H1 (cell line): Measurements from ENCODE around the gene DENND2A. TPM values are rescaled to one million over a fixed set of nuclear protein-coding genes. Genes with fewer than 3 reads are reported as not detected.

ENCODE experiments used
- CTCF ChIA-PET: fragments of 300-600 bp; sonication (Branson Sonifier 250); formaldehyde crosslinking; loops from one replicate; lab custom pipeline; 2021; ENCODE audit not compliant: partially characterized antibody; lab: Charles Lee
- POLR2A ChIA-PET: fragments of 300-600 bp; sonication (Branson Sonifier 250); formaldehyde crosslinking; loops from one replicate; lab custom pipeline; 2021; ENCODE audit warnings: inconsistent platforms; ENCODE audit not compliant: partially characterized antibody; lab: Charles Lee
- DNase-seq, 2 experiments: peaks; one replicate each; pipeline versions ENCODE4 v3.0.0 to v3.0.0-alpha.2; 2010 to 2022; ENCODE audit warnings: low spot score in 2 of 2, low read depth in 1 of 2, mixed read lengths in 1 of 2
- FAIRE-seq: peaks from 2 replicates; lab custom pipeline; 2011; peaks lifted over from hg19 to GRCh38; lab: Jason Lieb, UNC
- H2AFZ ChIP-seq: 2 replicates; pipeline ENCODE4 v1.8.1; 2012; ENCODE audit warnings: low read length, inconsistent platforms
- H2AK5ac ChIP-seq: 2 replicates; pipeline ENCODE4 v1.6.1; 2013; ENCODE audit warnings: low read depth, low read length
- H2BK120ac ChIP-seq: replicated peaks from 2 replicates; pipeline ENCODE3; 2013; ENCODE audit warnings: low read depth, low read length, inconsistent platforms
- H2BK12ac ChIP-seq: 2 replicates; pipeline ENCODE4 v1.6.1; 2013; ENCODE audit warnings: low read depth, low read length
- H2BK15ac ChIP-seq: 2 replicates; pipeline ENCODE4 v1.6.1; 2013; ENCODE audit warnings: low read length
- H2BK20ac ChIP-seq: 2 replicates; pipeline ENCODE4 v1.6.1; 2013; ENCODE audit warnings: low read length
- H2BK5ac ChIP-seq: 2 replicates; pipeline ENCODE4 v1.6.1; 2013; ENCODE audit warnings: low read depth, low read length
- H3K14ac ChIP-seq: 2 replicates; pipeline ENCODE4 v1.6.1; 2013; ENCODE audit warnings: inconsistent platforms; ENCODE audit not compliant: insufficient read length
- H3K18ac ChIP-seq: 2 replicates; pipeline ENCODE4 v1.6.1; 2013; ENCODE audit warnings: low read length; ENCODE audit errors: extremely low read depth
- H3K23ac ChIP-seq: 2 replicates; pipeline ENCODE4 v1.6.1; 2013; ENCODE audit warnings: inconsistent platforms; ENCODE audit not compliant: insufficient read length
- H3K23me2 ChIP-seq: 2 replicates; pipeline ENCODE4 v1.6.1; 2013; ENCODE audit warnings: low read depth, low read length
- H3K27ac ChIP-seq: 2 replicates; pipeline ENCODE4 v1.6.1; 2011; ENCODE audit warnings: low read depth, low read length, inconsistent platforms
- H3K27me3 ChIP-seq, 4 experiments: replicated peaks in 1 of 4; 1 replicate in 1 of 4; 2 replicates in 3 of 4; pipeline versions ENCODE4 v1.6.1 to v1.8.1; 2011 to 2013; ENCODE audit warnings: low read length in 3 of 4, mild to moderate bottlenecking in 3 of 4, inconsistent platforms in 2 of 4, mixed read lengths in 2 of 4, moderate library complexity in 1 of 4; ENCODE audit not compliant: control insufficient read depth in 3 of 4, insufficient read depth in 3 of 4; ENCODE audit errors: extremely low read depth in 1 of 4
- H3K36me3 ChIP-seq, 4 experiments: 2 replicates each; pipeline versions ENCODE4 v1.6.1 to v1.8.1; 2011 to 2013; ENCODE audit warnings: mild to moderate bottlenecking in 4 of 4, low read length in 3 of 4, moderate library complexity in 2 of 4, control low read depth in 1 of 4, inconsistent platforms in 1 of 4; ENCODE audit not compliant: insufficient read depth in 4 of 4, control insufficient read depth in 2 of 4
- H3K4ac ChIP-seq: replicated peaks from 2 replicates; pipeline ENCODE3; 2013; ENCODE audit warnings: low read length, low read depth, mixed read lengths, inconsistent platforms; ENCODE audit not compliant: insufficient read length
- H3K4me1 ChIP-seq, 4 experiments: replicated peaks in 1 of 4; 1 replicate in 1 of 4; 2 replicates in 3 of 4; pipeline versions ENCODE4 v1.6.1 to v1.8.1; 2011 to 2013; ENCODE audit warnings: low read length in 3 of 4, inconsistent platforms in 2 of 4, mixed read lengths in 1 of 4; ENCODE audit not compliant: insufficient read depth in 4 of 4, control insufficient read depth in 3 of 4
- H3K4me2 ChIP-seq, 2 experiments: 2 replicates each; pipeline versions ENCODE4 v1.6.1 to v1.8.1; 2011 to 2013; ENCODE audit warnings: low read depth in 2 of 2, low read length in 2 of 2, control low read depth in 1 of 2, inconsistent platforms in 1 of 2, mild to moderate bottlenecking in 1 of 2; ENCODE audit not compliant: insufficient read depth in 1 of 2
- H3K4me3 ChIP-seq, 4 experiments: fragments of 200-600, 300-600 bp in 1 of 4; sonication (generic), shearing (Covaris generic), sonication (Bioruptor Twin) in 1 of 4; 2 replicates each; pipeline versions ENCODE4 v1.5.1 to v1.8.1; 2011 to 2016; ENCODE audit warnings: low read length in 4 of 4, low read depth in 3 of 4, control low read depth in 2 of 4, inconsistent platforms in 2 of 4, mild to moderate bottlenecking in 2 of 4, mixed read lengths in 1 of 4, moderate library complexity in 1 of 4; ENCODE audit not compliant: insufficient read depth in 2 of 4; ENCODE audit errors: extremely low read depth in 1 of 4
- H3K56ac ChIP-seq: replicated peaks from 2 replicates; pipeline ENCODE3; 2013; ENCODE audit warnings: low read depth, mild to moderate bottlenecking, mixed read lengths, low read length, inconsistent platforms; ENCODE audit not compliant: insufficient read length
- H3K79me1 ChIP-seq: 2 replicates; pipeline ENCODE4 v1.6.1; 2013; ENCODE audit warnings: low read depth, low read length, control low read depth
- H3K79me2 ChIP-seq, 2 experiments: 2 replicates each; pipeline versions ENCODE4 v1.6.1 to v1.8.1; 2012 to 2013; ENCODE audit warnings: low read length in 2 of 2, mild to moderate bottlenecking in 2 of 2, inconsistent platforms in 1 of 2; ENCODE audit not compliant: insufficient read depth in 2 of 2, control insufficient read depth in 1 of 2
- H3K9ac ChIP-seq, 4 experiments: replicated peaks in 1 of 4; 1 replicate in 1 of 4; 2 replicates in 3 of 4; pipeline versions ENCODE4 v1.6.1 to v1.8.1; 2011 to 2013; ENCODE audit warnings: low read depth in 3 of 4, low read length in 3 of 4, control low read depth in 2 of 4, mild to moderate bottlenecking in 2 of 4, moderate library complexity in 2 of 4, inconsistent platforms in 1 of 4; ENCODE audit errors: extremely low read depth in 1 of 4
- H3K9me3 ChIP-seq, 2 experiments: 2 replicates each; pipeline versions ENCODE4 v1.6.1 to v1.8.1; 2012 to 2013; ENCODE audit warnings: mild to moderate bottlenecking in 2 of 2, moderate library complexity in 2 of 2, control low read depth in 1 of 2, inconsistent platforms in 1 of 2, low read depth in 1 of 2, low read length in 1 of 2, mixed read lengths in 1 of 2; ENCODE audit not compliant: insufficient read depth in 2 of 2
- H4K20me1 ChIP-seq, 2 experiments: replicated peaks in 1 of 2; 2 replicates each; pipeline versions ENCODE3 to v1.8.1; 2011 to 2013; ENCODE audit warnings: inconsistent platforms in 2 of 2, low read length in 2 of 2, mild to moderate bottlenecking in 1 of 2; ENCODE audit not compliant: insufficient read depth in 2 of 2, control insufficient read depth in 1 of 2
- H4K5ac ChIP-seq: 2 replicates; pipeline ENCODE4 v1.6.1; 2013; ENCODE audit warnings: low read length, low read depth, mixed read lengths, inconsistent platforms; ENCODE audit not compliant: insufficient read length
- H4K8ac ChIP-seq: 2 replicates; pipeline ENCODE4 v1.8.0; 2013; ENCODE audit warnings: mild to moderate bottlenecking, moderate library complexity, low read length, inconsistent platforms; ENCODE audit not compliant: insufficient read depth; ENCODE audit errors: extremely low read depth
- H4K91ac ChIP-seq: replicated peaks from 2 replicates; pipeline ENCODE3; 2013; ENCODE audit warnings: low read length, mixed read lengths, inconsistent platforms; ENCODE audit not compliant: insufficient read length
- BACH1 ChIP-seq: IDR thresholded peaks from 2 replicates; pipeline ENCODE4 v1.6.1; 2012; ENCODE audit warnings: low read length, improper control_type of control experiment
- CTCF ChIP-seq, 3 experiments: IDR thresholded peaks; 1 replicate in 2 of 3; 2 replicates in 1 of 3; pipeline versions ENCODE4 v1.5.1 to v1.6.1; 2011; ENCODE audit warnings: low read length in 3 of 3, mild to moderate bottlenecking in 3 of 3, inconsistent platforms in 2 of 3, low read depth in 1 of 3, moderate library complexity in 1 of 3; ENCODE audit not compliant: insufficient read depth in 1 of 3; ENCODE audit errors: control extremely low read depth in 1 of 3
- EZH2 ChIP-seq: fragments of 200-600 bp; sonication (generic); IDR thresholded peaks from 2 replicates; pipeline ENCODE4 v1.7.1; 2012; ENCODE audit warnings: low read depth, mild to moderate bottlenecking, moderate library complexity, low read length, inconsistent platforms; ENCODE audit not compliant: severe bottlenecking
- KDM4A ChIP-seq: IDR thresholded peaks from one replicate; pipeline ENCODE4 v1.7.1; 2012; ENCODE audit warnings: low read depth, mild to moderate bottlenecking, moderate library complexity, low read length, inconsistent platforms; ENCODE audit not compliant: severe bottlenecking
- SIN3A ChIP-seq, 2 experiments: IDR thresholded peaks in 1 of 2; conservative IDR thresholded peaks in 1 of 2; 2 replicates each; pipeline ENCODE4 v1.6.1; 2011 to 2012; ENCODE audit warnings: low read length in 2 of 2, improper control_type of control experiment in 1 of 2, low read depth in 1 of 2, mild to moderate bottlenecking in 1 of 2
- SUZ12 ChIP-seq: fragments of 200-600 bp; sonication (generic); IDR thresholded peaks from 2 replicates; pipeline ENCODE4 v1.6.1; 2012; ENCODE audit warnings: mild to moderate bottlenecking, inconsistent platforms, low read length, moderate library complexity, mixed read lengths
- WGBS, 2 experiments: shearing (Covaris generic) in 1 of 2; methylation state at CpG; one replicate each; pipeline versions ENCODE4 v1.1.6 to v1.1.7; 2013 to 2015; ENCODE audit warnings: low lambda C conversion rate in 2 of 2, mixed read lengths in 2 of 2, inconsistent platforms in 1 of 2, low coverage in 1 of 2, missing lambda C conversion rate in 1 of 2; ENCODE audit not compliant: insufficient replicate concordance in 2 of 2, insufficient coverage in 1 of 2, insufficient read length in 1 of 2; ENCODE audit errors: extremely low coverage in 1 of 2, missing lambda C conversion rate in 1 of 2; 5-methylcytosine and 5-hydroxymethylcytosine counted together
- polyA plus RNA-seq, 7 experiments: library from polyadenylated mRNA; depleted of rRNA in 3 of 7; stranded (reverse) in 5 of 7; unstranded in 2 of 7; fragments of >200 nt in 5 of 7; fragments of 200-250 nt in 2 of 7; gene quantifications; 1 replicate in 5 of 7; 2 replicates in 1 of 7; 4 replicates in 1 of 7; pipeline versions ENCODE4 v1.2.1 to v1.2.3, GENCODE V29; 2011 to 2013; ENCODE audit warnings: missing spikeins in 2 of 7, mixed read lengths in 2 of 7
- total RNA-seq: library from RNA; stranded (reverse); fragmentation: NEBNext Ultra II Directional; extraction: Animal tissue kit (Norgen Biotek cat#: 25700); gene quantifications from 2 replicates; pipeline ENCODE4 v1.2.1, GENCODE V29; 2021

Gene DENND2A
- total and polyA plus RNA-seq, 2 of the 8 experiments (the other 6 are each of a cell fraction or from before 2014, with no cell fraction given), result 5.0 to 13.0 TPM

DNA sequence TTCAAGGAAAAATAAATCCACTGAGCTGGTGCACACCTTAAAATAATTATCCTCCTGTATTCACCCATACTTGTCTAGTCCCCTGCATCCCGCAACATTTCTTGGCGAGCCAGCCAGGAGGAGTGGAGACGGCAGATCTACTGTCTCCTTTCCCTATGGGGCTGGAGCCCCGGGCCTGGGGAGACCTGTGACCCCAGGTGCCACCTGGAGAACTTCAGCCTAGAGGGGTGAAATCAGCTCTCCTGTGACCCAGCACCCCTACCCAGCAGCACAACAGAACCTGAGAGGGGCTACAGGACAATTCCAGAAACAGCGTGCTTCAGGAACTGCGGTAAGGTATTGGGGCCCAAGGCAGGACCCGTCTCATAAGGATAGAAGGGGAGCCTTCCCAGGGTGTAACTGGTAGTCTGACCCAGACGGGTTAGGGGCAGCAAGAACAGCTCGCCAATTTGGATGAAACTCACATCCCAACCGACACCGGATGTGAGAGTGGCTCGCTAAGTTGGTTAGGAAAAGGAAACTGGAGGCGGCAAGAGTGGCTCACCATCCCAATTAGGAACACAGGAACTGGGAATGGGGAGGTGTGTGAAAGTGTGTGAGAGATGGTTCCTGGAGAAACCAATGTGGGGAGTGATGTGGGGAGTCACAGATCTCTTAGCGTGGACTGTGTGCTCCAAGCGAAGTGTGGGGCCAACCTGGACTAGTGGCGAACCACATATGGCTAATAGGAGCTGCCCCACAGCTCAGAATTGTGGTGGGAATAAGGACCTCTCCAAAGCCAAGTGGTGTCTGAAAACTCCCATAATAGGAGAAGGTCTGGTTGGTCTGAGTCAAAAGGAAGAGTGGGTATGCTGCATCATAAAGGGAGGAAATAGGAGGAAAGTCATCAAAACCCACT is 15.1 kb upstream of the DENND2A start:
- H4K8ac ChIP-seq, result no peak overlapping the region
- no peak overlapping the region for H3K4ac ChIP-seq
- H2BK12ac ChIP-seq, result no peak overlapping the region
- DNase-seq, result no peak
- no peak overlapping the region for H2BK20ac ChIP-seq
- H2BK5ac ChIP-seq, result no peak overlapping the region
- H3K23ac ChIP-seq, result no peak overlapping the region
- no peak overlapping the region for H2BK15ac ChIP-seq
- H4K5ac ChIP-seq, result no peak overlapping the region
- no peaks in the 10 kb centered on the region for H3K9me3 ChIP-seq
- POLR2A ChIA-PET, result interaction anchor here (0.6 kb wide), 3 partner anchors 51 to 318 kb away, joined by 3 read pairs; no protein-coding TSS in a partner anchor
- H4K91ac ChIP-seq, result no peak overlapping the region
- H3K56ac ChIP-seq, result no peak overlapping the region
- no peaks in the 10 kb centered on the region for H3K36me3 ChIP-seq
- no peaks in the 10 kb centered on the region for H3K79me2 ChIP-seq
- no peaks in the 10 kb centered on the region for H3K79me1 ChIP-seq
- FAIRE-seq, result no peak
- H3K4me1 ChIP-seq, result peaks cover 0 to 3% (median 1%) of the 10 kb centered on the region in 4 experiments; a peak in 2 of 7 replicates
- H4K20me1 ChIP-seq, result peaks cover 0 to 6% of the 10 kb centered on the region in 2 experiments
- no peak overlapping the region for H3K4me3 ChIP-seq
- no peak overlapping the region for H3K18ac ChIP-seq
- H3K23me2 ChIP-seq, result peaks cover 6% of the 10 kb centered on the region; the same call in 1 of the 2 replicates
- H3K9ac ChIP-seq, result no peak overlapping the region
- CTCF ChIA-PET, result interaction anchor here (0.5 to 1.6 kb wide), 14 partner anchors 9 to 1158 kb away, joined by 3 to 6 read pairs (median 3); no protein-coding TSS in a partner anchor
- WGBS, 2 experiments, result 94% methylated on average over 16 of the region's 16 CpGs; no CpG with 5 or more reads in 1 of the 2 experiments
- no peak overlapping the region for H3K27ac ChIP-seq
- H3K4me2 ChIP-seq, result no peak overlapping the region
- no peak overlapping the region for H3K14ac ChIP-seq
- no peak overlapping the region for H2AK5ac ChIP-seq
- no peak overlapping the region for H2AFZ ChIP-seq
- H2BK120ac ChIP-seq, result no peak overlapping the region
- no peaks in the 10 kb centered on the region; a peak in 1 of 7 replicates for H3K27me3 ChIP-seq
- TF ChIP-seq KDM4A (no peak), EZH2 (no peak), SUZ12 (no peak), CTCF (IDR thresholded peaks at IDR 0.05; ENCODE audit: control extremely low read depth in 1 of 3, insufficient read depth in 1 of 3, low read depth in 1 of 3, low read length in 3 of 3) (no peak), BACH1 (no peak), SIN3A (conservative IDR thresholded peaks at IDR 0.05 in 1 of 2, IDR thresholded peaks at IDR 0.05 in 1 of 2; ENCODE audit: low read depth in 1 of 2, low read length in 2 of 2) (no peak)
